Ramos (cell line): Measurements from ENCODE around the gene ASB17.
"Not testable (repeated sequence)": the region's sequence is repeated elsewhere in the genome, so short reads cannot be mapped to it uniquely, and the experiment has no call there.

Source experiments
- in situ Hi-C: fragments of 300-500 bp; cut with MboI; formaldehyde crosslinking; loops from one replicate; pipeline ENCODE4 v1.14.3; 2022; ENCODE audit warnings: low sequenced_read_pairs; ENCODE audit not compliant: unreplicated experiment

ASB17 gene, protein sequence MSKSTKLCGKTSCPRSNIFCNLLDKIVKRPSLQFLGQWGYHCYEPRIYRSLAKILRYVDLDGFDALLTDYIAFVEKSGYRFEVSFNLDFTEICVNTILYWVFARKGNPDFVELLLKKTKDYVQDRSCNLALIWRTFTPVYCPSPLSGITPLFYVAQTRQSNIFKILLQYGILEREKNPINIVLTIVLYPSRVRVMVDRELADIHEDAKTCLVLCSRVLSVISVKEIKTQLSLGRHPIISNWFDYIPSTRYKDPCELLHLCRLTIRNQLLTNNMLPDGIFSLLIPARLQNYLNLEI

DNA sequence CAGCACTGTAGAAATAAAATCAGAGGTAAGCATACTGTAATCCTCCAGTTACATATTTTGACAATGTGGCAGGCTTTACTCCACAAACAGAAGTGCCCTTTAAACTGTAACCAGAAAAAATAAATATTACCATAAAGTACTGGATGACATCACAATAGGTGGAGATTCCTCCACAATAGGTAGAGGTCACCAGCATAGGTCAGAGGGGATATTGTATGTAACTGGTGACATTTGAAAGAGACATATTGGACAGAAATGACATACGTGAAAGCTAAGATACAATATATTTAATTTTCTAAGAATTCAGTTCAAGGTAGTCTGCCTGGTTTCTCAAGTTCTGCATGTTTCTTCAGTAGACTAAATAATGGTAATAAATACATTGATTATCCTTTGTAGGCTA lies at the start of gene ASB17:
Gene ASB17 (minus strand): TSS at position 101 of the 400 bp plus-strand sequence. CDS start 113 bp downstream, outside the sequence.
- in situ Hi-C loops, result no loop called here

DNA sequence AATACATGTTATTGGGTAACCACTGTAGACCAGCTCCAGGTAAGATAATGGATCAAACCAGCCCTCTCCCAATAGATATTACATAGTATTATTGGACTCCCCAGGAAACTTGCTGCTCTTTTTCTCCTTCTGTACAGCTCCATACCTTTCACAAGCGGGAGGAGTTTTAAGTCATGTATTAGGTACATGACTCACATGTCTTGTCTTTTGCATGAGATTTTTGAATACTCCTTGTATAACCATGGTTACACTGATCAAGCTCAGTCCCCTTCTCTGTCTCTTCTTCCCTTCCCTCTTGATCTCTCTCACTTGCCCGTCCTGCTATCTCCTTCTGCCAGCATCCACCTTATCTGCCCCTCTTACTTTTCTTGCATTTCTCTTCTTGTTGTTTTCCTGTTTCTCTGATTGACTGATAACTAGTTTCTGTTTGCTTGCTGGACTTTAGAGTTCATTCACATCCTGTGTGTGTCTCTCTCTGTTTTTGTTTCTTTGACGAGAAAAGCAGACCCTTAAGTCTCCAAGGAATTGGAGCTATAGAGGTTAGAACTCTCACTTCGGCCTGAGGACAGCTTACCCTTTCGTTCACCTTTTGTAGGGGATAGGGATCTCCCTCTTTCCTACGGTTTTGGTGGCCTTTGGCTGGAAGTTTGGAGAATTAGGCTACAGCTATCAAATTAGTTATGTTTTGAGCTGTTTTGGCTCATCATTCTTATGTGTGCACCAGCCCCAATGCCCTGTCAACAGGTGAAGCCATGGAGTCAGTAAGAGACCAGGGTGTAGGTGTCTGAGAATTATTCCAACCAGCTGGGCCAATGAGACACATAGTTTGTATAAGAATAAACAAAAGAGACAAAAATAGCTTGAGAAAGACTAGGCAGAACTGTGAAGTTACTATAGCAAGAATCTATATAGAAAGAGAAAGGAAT lies 49.0 kb upstream of the ASB17 start:
- in situ Hi-C loops, result no loop called here

DNA sequence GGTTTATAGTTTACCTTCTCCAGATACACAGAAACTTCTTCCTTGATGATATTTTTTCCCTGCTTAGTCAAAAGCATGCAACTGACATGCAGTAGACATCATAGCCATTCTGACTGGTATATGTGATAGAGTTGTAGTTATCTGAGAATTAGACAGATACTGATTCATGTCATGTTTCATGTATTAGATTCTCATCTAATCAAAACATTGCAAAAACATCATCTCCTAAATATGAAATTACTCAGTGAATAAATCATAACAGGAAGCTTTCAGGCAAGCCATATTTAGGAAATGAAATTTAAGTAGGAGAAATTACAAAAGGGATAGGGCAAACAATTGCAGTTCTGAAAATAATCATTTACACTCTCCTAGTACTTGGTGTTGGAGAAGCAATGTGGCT lies 38.4 kb upstream of the ASB17 start:
- in situ Hi-C loops, result no loop called here

DNA sequence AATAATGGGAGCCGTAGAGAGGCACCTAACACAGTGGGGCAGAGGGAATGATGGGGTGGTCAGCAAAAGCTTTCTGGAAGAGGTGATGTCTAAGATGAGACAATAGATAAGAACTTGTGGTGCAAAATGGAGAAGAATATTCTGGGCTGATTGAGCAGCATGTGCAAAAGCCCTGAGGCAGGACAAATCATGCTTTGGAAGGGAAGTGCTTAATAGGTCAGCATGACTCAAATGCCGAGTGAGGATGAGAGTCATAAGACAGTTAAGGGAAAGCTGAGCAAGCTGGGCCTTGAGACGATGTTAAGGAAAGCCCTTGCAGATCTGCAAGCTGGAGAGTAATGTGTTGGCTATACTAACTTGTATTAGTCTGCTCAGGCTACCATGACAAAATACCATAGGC lies 37.3 kb upstream of the ASB17 start:
- in situ Hi-C loops, result no loop called here

DNA sequence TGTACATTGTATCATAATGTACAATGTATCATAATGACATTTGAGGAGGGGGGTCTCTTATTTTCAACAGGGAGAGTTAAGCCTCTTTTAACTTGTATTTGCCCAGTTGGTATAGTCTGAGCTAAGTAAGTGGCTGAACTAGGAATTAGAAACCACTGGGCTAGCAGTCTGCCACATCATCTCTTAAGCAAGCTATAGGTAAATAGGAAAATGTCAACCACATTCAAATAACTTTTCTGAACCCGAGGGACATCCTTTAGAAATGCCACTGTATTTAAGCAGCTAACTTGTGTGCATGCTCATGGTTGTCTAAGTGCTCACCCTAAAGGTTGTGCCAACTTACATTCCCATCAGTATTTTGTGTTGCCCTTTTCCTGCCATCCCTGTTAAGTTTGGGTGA lies 35.5 kb upstream of the ASB17 start:
- in situ Hi-C loops, result no loop called here

DNA sequence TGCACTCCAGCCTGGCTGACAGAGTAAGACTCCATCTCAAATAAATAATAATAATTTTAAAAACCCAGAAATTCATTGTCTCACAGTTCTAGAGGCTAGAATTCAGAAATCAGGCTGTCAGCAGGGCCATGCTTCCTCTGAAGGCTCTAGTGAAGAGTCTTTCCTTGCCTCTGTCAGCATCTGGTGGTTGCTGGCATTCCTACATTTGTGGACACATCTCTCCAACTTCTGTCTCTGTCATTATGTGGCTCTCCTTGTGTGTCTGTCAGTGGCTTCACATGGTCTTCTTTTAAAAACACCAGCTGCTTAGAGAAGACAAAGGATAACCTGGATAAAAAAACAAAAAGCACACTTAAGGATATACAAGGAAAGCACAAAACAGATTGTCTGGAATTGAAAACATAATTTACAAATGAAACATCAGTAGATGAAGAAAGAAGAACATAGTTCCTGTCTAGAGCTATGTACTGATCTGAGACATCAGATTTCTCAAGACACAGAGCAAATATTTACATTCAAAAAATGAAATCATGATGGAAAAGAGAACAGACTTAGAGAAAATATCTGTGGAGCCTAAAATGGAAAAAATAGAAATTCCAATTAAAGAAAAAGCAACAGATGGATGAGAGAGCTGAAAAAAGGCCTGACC lies 32.7 kb upstream of the ASB17 start:
- in situ Hi-C loops, result no loop called here

DNA sequence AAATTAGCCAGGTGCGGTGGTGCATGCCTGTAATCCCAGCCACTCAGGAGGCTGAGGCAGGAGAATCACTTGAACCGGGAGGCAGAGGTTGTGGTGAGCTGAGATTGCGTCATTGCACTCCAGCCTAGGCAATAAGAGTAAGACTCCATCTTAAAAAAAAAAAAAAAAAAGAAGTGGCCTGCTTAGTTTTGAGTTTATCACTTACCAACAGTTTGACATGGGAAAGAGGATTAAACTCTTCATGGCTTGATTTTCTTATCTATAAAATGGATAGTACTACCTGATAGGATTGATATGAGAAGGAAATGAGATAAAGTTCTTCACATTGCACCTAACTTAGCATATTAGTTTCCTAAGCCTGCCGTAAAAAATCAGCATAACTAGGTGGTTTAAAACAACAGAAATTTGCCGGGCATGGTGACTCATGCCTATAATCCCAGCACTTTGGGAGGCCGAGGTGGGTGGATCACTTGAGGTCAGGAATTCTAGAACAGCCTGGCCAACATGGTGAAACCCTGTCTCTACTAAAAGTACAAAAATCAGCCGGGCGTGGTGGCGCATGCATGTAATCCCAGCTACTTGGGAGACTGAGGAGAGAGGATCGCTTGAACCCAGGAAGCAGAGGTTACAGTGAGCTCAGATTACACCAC lies 32.0 kb upstream of the ASB17 start:
- in situ Hi-C loops, result not testable (repeated sequence)

DNA sequence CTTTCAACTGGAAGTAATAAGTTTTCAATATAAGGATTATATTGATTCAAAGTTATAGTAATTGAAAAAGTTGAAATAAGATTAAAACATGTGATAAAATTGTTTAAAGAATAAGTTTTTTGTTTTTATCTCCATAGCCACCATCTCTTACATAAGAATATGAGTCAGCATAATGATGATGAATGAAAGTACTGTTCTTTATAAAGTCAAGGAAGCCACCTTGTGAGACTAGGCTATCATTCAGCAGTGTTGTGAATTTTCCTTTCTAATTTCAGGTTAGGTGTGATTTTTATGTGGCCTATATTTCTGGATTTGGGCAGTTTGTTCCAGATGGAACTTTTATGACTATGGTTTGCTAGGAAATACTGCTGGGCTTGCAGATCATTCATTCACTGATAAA lies 22.4 kb upstream of the ASB17 start:
- in situ Hi-C loops, result no loop called here

DNA sequence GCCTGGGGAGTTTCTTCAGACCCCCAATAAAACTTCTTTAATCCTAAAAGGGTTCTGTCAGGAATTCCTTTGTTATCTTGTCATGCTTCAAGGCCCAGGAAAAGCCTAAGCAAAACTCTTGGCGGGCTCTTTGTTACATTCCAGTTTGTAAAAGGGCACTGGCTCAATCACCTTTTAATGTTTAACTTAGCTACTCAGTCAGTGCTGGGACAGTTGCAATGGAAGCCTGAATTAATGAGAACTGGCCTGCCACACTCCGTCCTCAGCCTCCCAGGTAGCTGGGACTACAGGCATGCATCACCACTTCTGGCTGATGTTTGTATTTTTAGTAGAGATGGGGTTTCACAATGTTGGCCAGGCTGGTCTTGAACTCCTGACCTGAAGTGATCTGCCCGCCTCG lies 21.3 kb upstream of the ASB17 start:
- in situ Hi-C loops, result no loop called here

DNA sequence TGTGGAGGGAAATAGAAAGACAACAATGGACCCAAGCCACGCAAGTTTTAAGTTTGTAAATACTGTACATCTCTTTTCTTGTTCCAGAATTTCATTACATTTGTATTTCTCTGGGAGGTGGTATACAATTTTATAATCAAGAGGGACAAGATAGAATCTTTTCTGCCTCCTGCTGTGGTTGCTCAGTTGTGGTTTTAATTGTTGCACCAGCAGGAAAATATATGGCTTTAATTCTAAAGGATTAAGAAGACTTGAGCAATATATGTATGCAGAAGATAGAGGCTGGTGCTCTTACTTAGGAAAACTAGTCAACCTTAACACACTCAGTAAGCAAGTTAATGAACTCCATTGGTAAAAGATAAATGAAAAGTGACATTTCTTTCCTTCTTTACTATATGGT lies 19.8 kb upstream of the ASB17 start:
- in situ Hi-C loops, result no loop called here

DNA sequence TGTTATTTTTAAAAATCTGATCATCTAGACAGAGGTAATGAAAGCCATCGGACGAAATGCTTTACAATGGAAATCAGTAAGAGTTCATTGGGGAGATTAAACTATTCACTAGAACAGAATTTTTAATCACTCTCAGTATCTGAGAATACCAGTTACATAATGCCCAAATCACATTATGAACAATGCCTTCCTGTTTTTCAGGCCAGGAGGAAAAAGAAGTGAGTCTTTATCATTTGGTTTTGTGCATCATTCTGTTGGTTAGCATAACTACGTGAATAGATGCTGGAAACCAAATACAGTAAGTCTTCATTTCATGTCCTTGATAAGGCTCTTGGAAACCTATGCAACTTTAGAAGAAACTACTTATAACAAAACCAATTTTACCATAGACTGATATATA lies 18.0 kb upstream of the ASB17 start:
- in situ Hi-C loops, result no loop called here

DNA sequence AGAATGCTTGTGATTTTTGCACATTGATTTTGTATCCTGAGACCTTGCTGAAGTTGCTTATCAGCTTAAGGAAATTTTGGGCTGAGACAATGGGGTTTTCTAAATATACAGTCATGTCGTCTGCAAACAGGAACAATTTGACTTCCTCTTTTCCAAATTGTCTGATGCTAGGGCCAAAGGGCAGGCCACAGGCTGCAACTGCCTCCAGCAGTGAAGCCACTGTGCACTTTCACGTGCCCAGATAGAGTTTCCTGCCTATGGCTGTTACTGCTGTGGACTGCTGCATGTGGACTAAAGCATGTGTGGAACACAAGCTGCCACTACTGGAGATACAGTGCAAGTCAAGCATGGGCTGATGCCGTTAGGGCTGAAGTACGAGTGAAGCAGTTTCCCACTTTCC lies 10.8 kb upstream of the ASB17 start:
- in situ Hi-C loops, result not testable (repeated sequence)

DNA sequence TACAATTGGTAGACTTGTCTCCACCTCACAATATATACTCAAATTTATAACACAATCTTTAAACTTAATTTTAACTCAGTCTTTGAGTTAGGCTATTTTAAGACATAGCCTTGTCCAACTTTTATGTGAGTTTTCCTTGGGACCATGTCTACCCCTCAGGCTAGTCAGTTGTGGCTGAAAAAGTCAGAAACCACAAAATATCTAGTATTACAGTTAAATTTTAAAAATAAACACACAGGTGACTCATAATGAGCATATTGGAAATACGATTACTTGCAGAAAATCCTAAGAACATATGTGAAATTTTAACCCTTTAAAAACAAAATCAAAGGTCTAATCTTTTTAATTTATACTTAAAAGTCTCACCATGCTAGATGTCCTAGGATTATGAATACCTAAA lies 4.8 kb upstream of the ASB17 start:
- in situ Hi-C loops, result no loop called here

DNA sequence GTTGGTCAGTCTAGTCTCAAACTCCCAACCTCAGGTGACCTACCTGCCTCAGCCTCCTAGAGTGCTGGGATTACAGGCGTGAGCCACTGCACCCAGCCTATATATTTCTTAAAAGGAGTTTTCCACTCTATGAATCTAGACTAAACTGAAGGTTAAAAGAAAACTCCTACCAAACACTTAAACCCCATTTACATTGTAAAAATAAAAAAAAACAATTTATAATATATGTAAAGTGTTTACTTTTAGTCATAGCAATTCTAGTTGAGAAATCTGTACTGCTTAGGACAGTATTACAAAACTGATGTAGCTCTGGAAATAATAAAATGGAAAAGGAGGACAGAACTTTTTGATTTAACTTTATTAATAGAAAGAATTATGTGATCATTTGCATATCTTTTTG lies 9.5 kb downstream of the ASB17 start:
- in situ Hi-C loops, result no loop called here

DNA sequence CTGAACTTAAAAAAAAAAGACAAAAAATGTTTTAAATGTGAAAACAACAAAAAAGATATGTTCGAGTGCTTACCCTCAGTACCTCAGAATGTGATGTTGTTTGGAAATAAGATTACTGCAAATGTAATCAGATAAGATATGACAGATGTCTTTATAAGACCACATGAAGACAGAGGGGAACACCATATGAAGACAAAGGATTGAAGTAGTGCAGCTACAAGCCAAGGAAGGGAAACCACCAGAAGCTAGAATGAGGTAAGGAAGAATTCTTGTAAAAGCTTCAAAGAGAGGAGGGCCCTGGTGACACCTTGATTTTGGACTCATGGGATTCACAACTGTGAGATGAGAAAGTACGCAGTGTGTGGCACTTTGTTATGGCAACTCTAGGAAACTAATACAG lies 15.4 kb downstream of the ASB17 start:
- in situ Hi-C loops, result no loop called here

DNA sequence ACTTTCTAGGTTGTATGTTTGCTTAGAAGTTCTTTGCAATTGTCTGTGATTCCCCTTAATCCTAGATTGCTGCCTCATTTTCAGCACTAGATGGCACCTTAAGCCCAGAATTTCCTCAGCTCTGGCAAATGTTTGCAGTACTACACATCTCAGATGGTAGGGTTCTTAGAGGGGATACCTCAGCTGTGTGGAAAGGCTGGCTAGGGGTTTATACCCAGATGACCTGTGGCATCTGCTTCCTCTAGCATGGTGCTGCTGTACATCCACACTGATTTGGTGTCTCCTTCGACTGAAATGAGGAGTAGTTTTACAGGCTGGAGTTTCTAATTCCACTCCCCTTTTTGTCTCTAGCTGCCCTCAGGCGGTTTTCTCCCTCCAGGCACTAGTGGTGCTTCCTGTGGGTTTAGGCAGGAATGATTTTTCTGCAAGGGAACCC lies 23.5 kb downstream of the ASB17 start:
- in situ Hi-C loops, result no loop called here

DNA sequence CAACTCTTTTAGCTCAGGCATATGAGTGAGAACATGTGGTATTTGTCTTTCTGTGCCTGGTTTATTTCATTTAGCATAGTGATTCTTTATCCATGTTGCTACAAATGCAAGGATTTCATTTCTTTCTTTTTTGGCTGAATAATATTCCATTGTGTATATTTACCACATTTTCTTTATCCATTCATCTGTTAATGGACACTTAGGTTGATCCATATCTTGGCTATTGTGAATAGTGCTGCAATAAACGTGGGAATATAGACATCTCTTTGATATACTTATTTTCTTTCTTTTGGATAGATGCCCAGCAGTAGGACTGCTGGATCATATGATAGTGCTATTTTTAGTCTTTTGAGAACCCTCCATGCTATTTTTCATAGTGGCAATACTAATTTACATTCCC lies 30.8 kb downstream of the ASB17 start:
- in situ Hi-C loops, result no loop called here

DNA sequence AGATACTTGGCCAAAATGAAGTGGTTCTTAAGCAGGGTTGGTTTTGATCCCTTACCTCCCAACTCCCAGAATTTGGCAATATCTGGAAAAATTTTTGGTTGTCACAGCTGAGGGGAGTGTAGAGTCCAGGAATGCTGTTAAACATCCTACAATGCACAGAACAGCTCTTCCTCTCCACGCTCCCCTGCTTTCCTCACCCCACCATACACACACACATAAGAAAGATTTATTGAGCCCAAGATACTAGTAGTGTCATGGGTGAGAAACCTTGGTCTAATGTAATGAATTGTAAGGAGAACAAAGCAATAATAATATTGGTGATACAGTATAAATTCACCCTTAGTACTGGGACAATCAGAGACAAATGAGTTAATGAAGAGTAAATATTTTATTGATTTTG lies 47.8 kb downstream of the ASB17 start:
- in situ Hi-C loops, result no loop called here

DNA sequence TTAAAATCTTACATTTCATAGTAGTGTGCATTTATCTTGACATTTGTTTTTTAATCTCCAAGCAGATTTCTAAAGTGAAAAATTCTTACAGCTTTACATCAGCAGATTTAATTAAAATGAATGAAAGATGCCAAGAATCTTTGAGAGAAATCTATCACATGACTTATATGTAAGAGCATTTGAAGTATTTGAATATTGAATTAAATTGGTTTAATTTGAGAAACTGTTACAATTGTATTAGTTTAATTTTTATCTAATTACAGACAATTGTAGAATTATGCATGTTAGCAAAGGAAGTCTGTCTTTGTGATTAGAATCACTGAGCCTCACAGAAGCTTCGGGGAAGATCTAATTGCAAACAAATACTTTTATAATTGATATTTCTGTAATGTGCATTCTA lies 52.2 kb downstream of the ASB17 start:
- in situ Hi-C loops, result no loop called here

DNA sequence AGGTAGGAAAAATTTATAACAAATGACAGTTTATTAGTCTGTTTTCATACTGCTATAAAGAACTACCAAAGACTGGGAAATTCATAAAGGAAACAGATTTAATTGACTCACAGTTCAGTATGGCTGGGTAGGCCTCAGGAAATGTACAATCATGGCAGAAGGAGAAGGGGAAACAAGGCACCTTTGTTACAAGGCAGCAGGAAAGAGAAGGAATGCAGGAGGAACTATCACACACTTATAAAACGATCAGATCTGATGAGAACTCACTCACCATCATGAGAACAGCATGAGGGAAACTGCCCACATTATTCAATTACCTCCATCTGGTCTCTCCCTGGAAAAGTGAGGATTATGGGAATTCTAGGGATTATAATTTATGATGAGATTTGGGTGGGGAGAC lies 61.3 kb downstream of the ASB17 start:
- in situ Hi-C loops, result no loop called here
